OCI-LY3 (cell line): Measurements from ENCODE around the gene CCDC85B.

Source experiments
- H2AFZ ChIP-seq: fragments of 200-600, 300-600 bp; shearing (Covaris generic); 2 replicates; pipeline ENCODE4 v1.6.0; 2014; ENCODE audit warnings: antibody characterized with exemption, low read depth, low read length
- H3K27ac ChIP-seq: fragments of 200-600, 300-600 bp; sonication (generic); 2 replicates; pipeline ENCODE4 v1.5.1; 2014; ENCODE audit warnings: mild to moderate bottlenecking, low read length, moderate library complexity, mixed read lengths
- H3K27me3 ChIP-seq: fragments of 200-600, 300-600 bp; sonication (generic); 2 replicates; pipeline ENCODE4 v1.6.1; 2014; ENCODE audit warnings: low read depth, low read length, mixed read lengths
- H3K36me3 ChIP-seq: fragments of 200-600, 300-600 bp; sonication (generic); replicated peaks from 2 replicates; pipeline ENCODE3; 2014; ENCODE audit warnings: low read depth, low read length, mixed read lengths
- H3K4me1 ChIP-seq: fragments of 300-600, 200-600 bp; sonication (generic); 2 replicates; pipeline ENCODE4 v1.6.1; 2014; ENCODE audit warnings: low read length, mixed read lengths
- H3K4me2 ChIP-seq: fragments of 200-600, 300-600 bp; sonication (generic); 2 replicates; pipeline ENCODE4 v1.6.1; 2014; ENCODE audit warnings: low read length, mixed read lengths
- H3K4me3 ChIP-seq: fragments of 300-600, 200-600 bp; sonication (generic); 2 replicates; pipeline ENCODE4 v1.5.1; 2014; ENCODE audit warnings: antibody characterized with exemption, mild to moderate bottlenecking, low read length, moderate library complexity
- H3K79me2 ChIP-seq: fragments of 300-600, 200-600 bp; shearing (Covaris generic); 2 replicates; pipeline ENCODE4 v1.6.1; 2014; ENCODE audit warnings: mild to moderate bottlenecking, low read length, mixed read lengths
- H3K9ac ChIP-seq: fragments of 300-600, 200-600 bp; shearing (Covaris generic); 2 replicates; pipeline ENCODE4 v1.6.0; 2014; ENCODE audit warnings: mild to moderate bottlenecking, low read length, moderate library complexity
- H3K9me3 ChIP-seq: fragments of 200-600, 300-600 bp; shearing (Covaris generic); 2 replicates; pipeline ENCODE4 v1.6.1; 2014; ENCODE audit warnings: low read length, mixed read lengths; ENCODE audit not compliant: insufficient read depth
- H4K20me1 ChIP-seq: fragments of 200-600, 300-600 bp; sonication (generic); 2 replicates; pipeline ENCODE4 v1.6.1; 2016; ENCODE audit warnings: low read length, mixed read lengths; ENCODE audit not compliant: insufficient read depth
- EZH2phosphoT487 ChIP-seq: fragments of 200-600 bp; shearing (Covaris generic); IDR thresholded peaks from 2 replicates; pipeline ENCODE4 v1.6.1; 2018; ENCODE audit warnings: antibody characterized with exemption, mixed run types, low read depth
- TF ChIP-seq, protein P1 (sequence below): fragments of 200-600, 300-600 bp; sonication (generic); IDR thresholded peaks from 2 replicates; pipeline ENCODE4 v1.5.1; 2014; ENCODE audit warnings: antibody characterized with exemption, low read length, low read depth

CCDC85B gene

DNA sequence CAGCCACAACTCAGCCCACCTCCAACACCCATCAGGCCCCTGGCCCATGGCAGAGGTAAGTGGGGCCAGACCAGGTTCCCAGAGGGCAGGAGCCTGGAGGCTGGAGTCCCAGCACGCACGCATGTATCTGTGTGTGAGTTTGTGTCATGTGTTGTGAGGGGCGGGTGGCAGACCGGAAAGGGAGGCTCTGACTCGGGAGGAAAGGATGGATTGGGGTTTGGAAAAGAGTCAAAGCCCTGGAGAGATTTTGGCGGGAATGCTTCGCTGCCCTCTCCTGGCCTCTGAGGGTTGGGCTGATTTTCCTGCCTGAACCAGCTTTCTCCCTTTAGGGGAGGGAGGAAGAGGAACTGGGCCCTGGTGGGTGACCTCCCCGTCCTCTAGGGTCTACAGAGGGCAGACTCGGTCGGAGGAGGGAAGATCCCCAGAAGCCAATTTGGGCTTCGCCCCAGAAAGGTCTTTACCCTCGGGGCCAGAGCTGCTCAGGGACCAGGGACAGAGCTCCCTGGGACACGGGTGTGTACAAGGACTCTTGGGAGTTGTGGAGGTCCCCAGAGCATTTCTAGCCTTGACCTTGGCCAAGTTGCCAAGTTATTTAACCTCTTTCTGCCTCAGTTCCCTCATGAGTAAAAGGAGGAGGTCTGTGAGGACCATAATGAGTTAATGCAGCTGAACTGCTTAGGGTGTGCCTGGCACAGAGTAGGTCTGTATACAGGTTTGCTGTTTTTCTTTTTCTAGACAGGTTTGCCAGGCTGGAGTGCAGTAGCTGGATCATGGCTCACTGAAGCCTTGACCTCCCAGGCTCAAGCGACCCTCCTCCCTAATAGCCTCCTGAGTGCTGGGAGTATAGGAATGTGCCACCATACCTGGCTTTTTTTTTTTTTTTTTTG is 21.5 kb downstream of the CCDC85B start:
- H3K9ac ChIP-seq, result peak overlapping the region; percentile 5; the same call in 1 of the 2 replicates

DNA sequence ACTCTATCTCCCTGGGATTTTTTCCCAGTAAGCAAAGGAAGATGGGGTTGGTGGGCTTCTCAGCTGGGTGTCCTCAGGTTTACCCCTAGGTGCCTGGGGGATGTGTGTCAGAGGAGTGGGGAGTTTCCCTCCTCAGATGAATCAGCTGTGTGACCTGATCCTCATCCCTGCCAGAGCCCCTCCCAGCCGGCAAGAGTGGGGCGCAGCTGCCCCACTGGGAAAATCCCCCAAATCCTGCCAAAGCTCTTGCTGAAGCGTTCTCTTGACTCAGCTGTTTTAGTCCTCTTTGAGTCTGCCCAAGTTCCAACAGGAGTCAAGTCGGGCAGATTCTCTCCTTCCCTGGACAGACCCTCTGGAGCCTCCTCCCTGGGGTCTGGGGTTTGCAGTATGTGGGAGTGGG is 22.4 kb downstream of the CCDC85B start:
- Histone ChIP-seq H3K27me3 (peaks cover 13% of the 10 kb centered on the region), H3K4me3 (no peak overlapping the region), H3K36me3 (peaks cover 5% of the 10 kb centered on the region), H3K4me2 (peak overlapping the region; percentile 48), H2AFZ (no peak overlapping the region), H3K4me1 (peaks cover 29% of the 10 kb centered on the region), H4K20me1 (no peaks in the 10 kb centered on the region), H3K9ac (no peak overlapping the region), H3K79me2 (peaks cover 9% of the 10 kb centered on the region), H3K27ac (no peak overlapping the region), H3K9me3 (no peaks in the 10 kb centered on the region)
- TF ChIP-seq, protein P1, sequence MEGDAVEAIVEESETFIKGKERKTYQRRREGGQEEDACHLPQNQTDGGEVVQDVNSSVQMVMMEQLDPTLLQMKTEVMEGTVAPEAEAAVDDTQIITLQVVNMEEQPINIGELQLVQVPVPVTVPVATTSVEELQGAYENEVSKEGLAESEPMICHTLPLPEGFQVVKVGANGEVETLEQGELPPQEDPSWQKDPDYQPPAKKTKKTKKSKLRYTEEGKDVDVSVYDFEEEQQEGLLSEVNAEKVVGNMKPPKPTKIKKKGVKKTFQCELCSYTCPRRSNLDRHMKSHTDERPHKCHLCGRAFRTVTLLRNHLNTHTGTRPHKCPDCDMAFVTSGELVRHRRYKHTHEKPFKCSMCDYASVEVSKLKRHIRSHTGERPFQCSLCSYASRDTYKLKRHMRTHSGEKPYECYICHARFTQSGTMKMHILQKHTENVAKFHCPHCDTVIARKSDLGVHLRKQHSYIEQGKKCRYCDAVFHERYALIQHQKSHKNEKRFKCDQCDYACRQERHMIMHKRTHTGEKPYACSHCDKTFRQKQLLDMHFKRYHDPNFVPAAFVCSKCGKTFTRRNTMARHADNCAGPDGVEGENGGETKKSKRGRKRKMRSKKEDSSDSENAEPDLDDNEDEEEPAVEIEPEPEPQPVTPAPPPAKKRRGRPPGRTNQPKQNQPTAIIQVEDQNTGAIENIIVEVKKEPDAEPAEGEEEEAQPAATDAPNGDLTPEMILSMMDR, result no peak
- no peak for TF ChIP-seq EZH2phosphoT487

More for the DNA sequence above, 21.5 kb downstream of the CCDC85B start:
- Histone ChIP-seq H3K4me3 (no peak overlapping the region), H4K20me1 (no peaks in the 10 kb centered on the region), H3K27ac (no peak overlapping the region), H3K4me2 (peak overlapping the region; percentile 34), H3K9me3 (no peaks in the 10 kb centered on the region), H2AFZ (peak overlapping the region; percentile 13; the same call in 1 of the 2 replicates), H3K79me2 (no peaks in the 10 kb centered on the region), H3K4me1 (peaks cover 25% of the 10 kb centered on the region), H3K27me3 (peaks cover 20% of the 10 kb centered on the region), H3K36me3 (no peaks in the 10 kb centered on the region)
- TF ChIP-seq EZH2phosphoT487, result no peak
- TF ChIP-seq, protein P1, result peak; percentile 56

DNA sequence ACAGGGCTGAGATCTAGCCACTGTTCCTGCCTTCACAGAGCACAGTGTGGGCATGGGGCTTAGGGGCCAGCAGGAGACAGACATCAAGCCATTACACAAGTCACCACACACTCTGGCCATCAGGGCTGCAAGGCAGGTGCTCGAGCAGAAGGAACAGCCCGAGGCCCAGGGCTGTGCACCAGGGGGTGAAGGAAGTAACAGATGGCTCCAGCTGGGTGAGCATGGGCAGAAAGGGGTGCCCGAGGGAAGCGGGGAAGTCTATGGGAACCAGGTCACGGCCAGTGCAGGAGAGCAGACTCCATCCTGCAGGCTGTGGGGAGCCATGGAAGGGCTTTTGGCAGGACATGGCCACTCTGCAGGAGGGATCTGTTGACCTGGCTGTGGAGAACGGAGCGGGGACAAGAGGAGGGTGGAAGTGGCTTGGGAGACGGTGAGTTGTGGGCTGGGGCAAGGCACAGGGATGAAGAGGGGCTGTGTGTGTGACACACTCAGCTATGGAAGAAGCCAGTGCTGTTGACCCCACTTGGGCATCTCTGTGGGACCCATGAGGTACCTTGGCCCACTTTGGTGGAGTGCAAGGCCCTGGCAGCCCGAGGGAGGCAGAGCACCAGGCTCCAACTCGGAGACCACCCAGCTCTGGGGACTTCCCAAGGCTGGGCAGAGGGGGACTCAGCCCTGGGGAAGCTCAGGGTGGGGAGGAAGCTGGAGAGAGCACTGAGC is 24.8 kb downstream of the CCDC85B start:
- H3K4me2 ChIP-seq, result no peak overlapping the region
- H2AFZ ChIP-seq, result no peak overlapping the region
- H4K20me1 ChIP-seq, result no peaks in the 10 kb centered on the region
- H3K27ac ChIP-seq, result no peak overlapping the region
- peaks cover 5% of the 10 kb centered on the region for H3K36me3 ChIP-seq
- peaks cover 23% of the 10 kb centered on the region for H3K79me2 ChIP-seq
- no peak overlapping the region for H3K4me3 ChIP-seq
- no peaks in the 10 kb centered on the region for H3K27me3 ChIP-seq
- no peak for TF ChIP-seq EZH2phosphoT487
- TF ChIP-seq, protein P1, result no peak
- H3K4me1 ChIP-seq, result peaks cover 31% of the 10 kb centered on the region
- no peak overlapping the region for H3K9ac ChIP-seq
- H3K9me3 ChIP-seq, result no peaks in the 10 kb centered on the region

DNA sequence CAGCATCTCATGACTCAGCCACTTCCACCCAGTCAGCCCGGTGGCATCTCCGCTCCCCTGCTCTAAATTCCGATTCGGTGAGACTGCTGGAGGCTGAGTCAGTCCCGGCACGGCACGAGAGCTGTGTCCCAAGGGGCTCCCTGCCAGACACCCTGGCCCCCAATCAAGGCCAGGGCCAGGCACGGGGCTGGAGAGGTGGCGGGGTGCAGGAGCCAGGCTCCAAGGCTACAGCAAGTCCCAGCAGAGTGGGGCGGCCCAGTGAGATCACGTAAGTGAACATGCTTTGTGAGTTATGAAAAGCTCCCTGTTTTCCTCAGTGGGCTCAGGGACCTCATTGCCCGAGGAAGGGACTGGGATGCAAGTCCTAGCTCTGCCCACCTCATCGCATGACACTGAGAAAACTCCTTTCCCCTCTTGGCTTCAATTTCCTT is 25.4 kb downstream of the CCDC85B start:
- Histone ChIP-seq H3K4me3 (no peak overlapping the region), H3K79me2 (peaks cover 27% of the 10 kb centered on the region), H2AFZ (no peak overlapping the region), H3K27ac (no peak overlapping the region), H3K36me3 (peaks cover 10% of the 10 kb centered on the region), H3K4me1 (peaks cover 36% of the 10 kb centered on the region), H3K4me2 (no peak overlapping the region), H3K9me3 (no peaks in the 10 kb centered on the region), H3K9ac (no peak overlapping the region), H3K27me3 (no peaks in the 10 kb centered on the region), H4K20me1 (no peaks in the 10 kb centered on the region)
- no peak for TF ChIP-seq EZH2phosphoT487
- TF ChIP-seq, protein P1, result no peak
